ENCODE measurements around the gene ZNF559.

Gene ZNF559

GRCh38 chr19:9354651-9355050 lies 30.7 kb downstream of the ZNF559 start:
- DNase-seq (ENCODE audit: low read depth): no peak

GRCh38 chr19:9362905-9363304 lies 38.9 kb downstream of the ZNF559 start, which contains the start of gene ZNF177:
Gene ZNF177, plus strand, starts transcription at chr19:9363013. Its CDS starts 15,299 bp downstream, at chr19:9378312.
- DNase-seq (ENCODE audit: low read depth): no peak

GRCh38 chr19:9370738-9371619 lies 47.0 kb downstream of the ZNF559 start:
- no peak for DNase-seq (ENCODE audit: low read depth)

- no peak for DNase-seq (ENCODE audit: low read depth)
Measured at GRCh38 chr19:9381361-9381785, 57.4 kb downstream of the ZNF559 start.
